GM12878 (cell line): ENCODE data around the gene ARAP1. TPM values are rescaled to one million over a fixed set of nuclear protein-coding genes. Genes with fewer than 3 reads are reported as not detected.

ENCODE experiments used
- ATAC-seq: fragments of 200-7000 bp; cut with Tn5 transposase; 3 replicates; pipeline ENCODE4 v1.9.1; 2020; ENCODE audit warnings: mild to moderate bottlenecking, moderate library complexity
- BruUV-seq: library from RNA; stranded (reverse); fragments of 400-500 nt; replicated peaks from 2 replicates; lab custom pipeline; 2021; lab: Mats Ljungman, UMichigan
- CTCF ChIA-PET: fragments of 300-600 bp; sonication (Branson Sonifier 250); formaldehyde crosslinking; extraction: SDS; loops from one replicate; lab custom pipeline; 2021; ENCODE audit warnings: inconsistent platforms; lab: Yijun Ruan, JAX
- POLR2A ChIA-PET: fragments of 350-600 bp; formaldehyde crosslinking; extraction: SDS; loops from one replicate; lab custom pipeline; 2021; ENCODE audit warnings: inconsistent platforms; lab: Charles Lee
- RAD21 ChIA-PET: fragments of 300-600 bp; sonication (Branson Sonifier 250); formaldehyde crosslinking; loops from one replicate; lab custom pipeline; 2023; ENCODE audit warnings: antibody characterized with exemption; ENCODE audit not compliant: unreplicated experiment; lab: Charles Lee
- SMC1A ChIA-PET: fragments of 300-600 bp; sonication (Branson Sonifier 250); formaldehyde crosslinking; loops from one replicate; lab custom pipeline; 2023; ENCODE audit not compliant: unreplicated experiment, uncharacterized antibody; lab: Charles Lee
- DNase-seq: peaks from one replicate; pipeline ENCODE4 v3.0.0-alpha.2; 2011; ENCODE audit warnings: low read depth, low spot score
- FAIRE-seq: peaks from 3 replicates; lab custom pipeline; 2011; peaks lifted over from hg19 to GRCh38; lab: Jason Lieb, UNC
- H2AFZ ChIP-seq: 2 replicates; pipeline ENCODE4 v1.6.0; 2011; ENCODE audit warnings: low read depth, low read length, control low read depth; ENCODE audit not compliant: control insufficient read depth
- H3K27ac ChIP-seq: 2 replicates; pipeline ENCODE4 v1.5.1; 2011; ENCODE audit warnings: control low read depth; ENCODE audit not compliant: control insufficient read depth, insufficient read depth
- H3K27me3 ChIP-seq, 2 experiments: replicated peaks in 1 of 2; 2 replicates each; pipeline versions ENCODE4 v1.6.0 to v1.6.1; 2011; ENCODE audit warnings: low read length in 1 of 2; ENCODE audit not compliant: control insufficient read depth in 2 of 2, insufficient read depth in 2 of 2
- H3K36me3 ChIP-seq, 2 experiments: 2 replicates each; pipeline ENCODE4 v1.5.1; 2011; ENCODE audit warnings: low read length in 1 of 2; ENCODE audit not compliant: control insufficient read depth in 2 of 2, insufficient read depth in 2 of 2
- H3K4me1 ChIP-seq: 2 replicates; pipeline ENCODE4 v1.6.1; 2011; ENCODE audit warnings: mild to moderate bottlenecking, low read length, moderate library complexity, mixed read lengths; ENCODE audit not compliant: control insufficient read depth, insufficient read depth
- H3K4me2 ChIP-seq: 2 replicates; pipeline ENCODE4 v1.6.0; 2011; ENCODE audit warnings: control low read depth; ENCODE audit not compliant: control insufficient read depth, insufficient read depth
- H3K4me3 ChIP-seq: fragments of 200-600 bp; sonication (generic); 2 replicates; pipeline ENCODE4 v1.5.1; 2016
- H3K79me2 ChIP-seq: 2 replicates; pipeline ENCODE4 v1.6.0; 2011; ENCODE audit warnings: low read length; ENCODE audit not compliant: control insufficient read depth, insufficient read depth
- H3K9ac ChIP-seq: 2 replicates; pipeline ENCODE4 v1.8.0; 2011; ENCODE audit warnings: low read length, control low read depth, mixed read lengths; ENCODE audit not compliant: control insufficient read depth, insufficient read depth
- H3K9me3 ChIP-seq: replicated peaks from 3 replicates; pipeline ENCODE4 v1.5.1; 2011; ENCODE audit warnings: mild to moderate bottlenecking, low read length; ENCODE audit not compliant: control insufficient read depth, insufficient read depth
- H4K20me1 ChIP-seq: 2 replicates; pipeline ENCODE4 v1.6.0; 2011; ENCODE audit not compliant: control insufficient read depth, insufficient read depth
- BMI1 ChIP-seq: fragments of 450-650 bp; IDR thresholded peaks from 2 replicates; pipeline ENCODE4 v1.6.1; 2016; ENCODE audit warnings: mild to moderate bottlenecking, moderate library complexity, borderline replicate concordance
- HDAC6 ChIP-seq: fragments of 200-600 bp; sonication (generic); IDR thresholded peaks from one replicate; pipeline ENCODE4 v1.8.0; 2017; ENCODE audit warnings: antibody characterized with exemption; ENCODE audit not compliant: unreplicated experiment
- NBN ChIP-seq: fragments of 450-650 bp; IDR thresholded peaks from 2 replicates; pipeline ENCODE4 v1.6.1; 2016
- NFYA ChIP-seq: IDR thresholded peaks from 2 replicates; pipeline ENCODE4 v1.6.1; 2011; ENCODE audit warnings: low read depth, mild to moderate bottlenecking, low read length, improper control_type of control experiment, borderline replicate concordance
- NR2F1 ChIP-seq: fragments of 450-650 bp; conservative IDR thresholded peaks from 2 replicates; pipeline ENCODE4 v1.6.1; 2017; ENCODE audit warnings: mild to moderate bottlenecking
- PAX8 ChIP-seq: fragments of 450-650 bp; IDR thresholded peaks from 2 replicates; pipeline ENCODE4 v1.6.1; 2017; ENCODE audit warnings: mild to moderate bottlenecking, moderate library complexity
- RAD21 ChIP-seq: IDR thresholded peaks from 2 replicates; pipeline ENCODE4 v1.6.1; 2011; ENCODE audit warnings: mild to moderate bottlenecking, low read depth, low read length, moderate library complexity; ENCODE audit not compliant: insufficient read depth
- RCOR1 ChIP-seq: conservative IDR thresholded peaks from 2 replicates; pipeline ENCODE4 v1.6.1; 2012; ENCODE audit warnings: low read depth, low read length, improper control_type of control experiment
- SMAD1 ChIP-seq: fragments of 450-650 bp; IDR thresholded peaks from 2 replicates; pipeline ENCODE4 v1.6.1; 2018; ENCODE audit warnings: mild to moderate bottlenecking, low read depth; ENCODE audit not compliant: partially characterized antibody
- SMAD5 ChIP-seq: IDR thresholded peaks from 2 replicates; pipeline ENCODE4 v1.6.1; 2016; ENCODE audit warnings: antibody characterized with exemption, low read depth
- TCF12 ChIP-seq: IDR thresholded peaks from 2 replicates; pipeline ENCODE4 v1.6.1; 2011; ENCODE audit warnings: low read depth, mild to moderate bottlenecking, low read length
- ZSCAN29 ChIP-seq: fragments of 450-650 bp; IDR thresholded peaks from 2 replicates; pipeline ENCODE4 v1.6.1; 2017; ENCODE audit warnings: mild to moderate bottlenecking, moderate library complexity
- WGBS: methylation state at CpG from one replicate; pipeline ENCODE4 v1.1.6; 2016; ENCODE audit warnings: low lambda C conversion rate; ENCODE audit not compliant: insufficient replicate concordance, insufficient coverage; ENCODE audit errors: missing lambda C conversion rate; 5-methylcytosine and 5-hydroxymethylcytosine counted together
- in situ Hi-C: fragments of 300-500 bp; cut with MboI; formaldehyde crosslinking; loops from 9 replicates; pipeline ENCODE4 v1.14.3; 2018; ENCODE audit warnings: mixed read lengths
- intact Hi-C: fragments of 100-400 bp; cut with micrococcal nuclease; formaldehyde crosslinking; loops from one replicate; pipeline ENCODE4 v1.14.2; 2022; ENCODE audit not compliant: unreplicated experiment
- polyA plus RNA-seq, 11 experiments: library from polyadenylated mRNA; depleted of rRNA in 4 of 11; unstranded in 6 of 11; stranded (reverse) in 5 of 11; fragments of >200 nt; fragmentation: Nextera tagmentation in 4 of 11; fragmentation: Illumina TruSeq in 1 of 11; extraction: Ambion mirVana in 4 of 11; extraction: Trizol in 1 of 11; gene quantifications; 1 replicate in 1 of 11; 2 replicates in 10 of 11; pipeline versions ENCODE4 v1.2.1 to v1.2.3, GENCODE V29; 2011 to 2016; ENCODE audit warnings: inconsistent platforms in 2 of 11, missing spikeins in 2 of 11, low read depth in 1 of 11
- total RNA-seq, 4 experiments: library from RNA; depleted of rRNA in 3 of 4; stranded (reverse); fragments of >200 nt in 3 of 4; fragmentation: Illumina TruSeq in 1 of 4; extraction: Trizol in 1 of 4; gene quantifications; 2 replicates each; pipeline versions ENCODE4 v1.2.1 to v1.2.3, GENCODE V29; 2013 to 2021
- TF ChIP-seq, protein P1 (sequence below): fragments of 450-650 bp; IDR thresholded peaks from 2 replicates; pipeline ENCODE4 v1.6.1; 2017; ENCODE audit warnings: antibody characterized with exemption, mild to moderate bottlenecking, moderate library complexity
- TF ChIP-seq, protein P2 (sequence below): fragments of 450-650 bp; formaldehyde crosslinking; IDR thresholded peaks from 2 replicates; pipeline ENCODE4 v1.4.0; 2022; ENCODE audit warnings: mild to moderate bottlenecking, moderate library complexity

The ARAP1 gene
- total and polyA plus RNA-seq, 10 of the 15 experiments (the other 5 are each of a cell fraction or from before 2014, with no cell fraction given), result 0.55 to 102 (median 51.0) TPM

DNA sequence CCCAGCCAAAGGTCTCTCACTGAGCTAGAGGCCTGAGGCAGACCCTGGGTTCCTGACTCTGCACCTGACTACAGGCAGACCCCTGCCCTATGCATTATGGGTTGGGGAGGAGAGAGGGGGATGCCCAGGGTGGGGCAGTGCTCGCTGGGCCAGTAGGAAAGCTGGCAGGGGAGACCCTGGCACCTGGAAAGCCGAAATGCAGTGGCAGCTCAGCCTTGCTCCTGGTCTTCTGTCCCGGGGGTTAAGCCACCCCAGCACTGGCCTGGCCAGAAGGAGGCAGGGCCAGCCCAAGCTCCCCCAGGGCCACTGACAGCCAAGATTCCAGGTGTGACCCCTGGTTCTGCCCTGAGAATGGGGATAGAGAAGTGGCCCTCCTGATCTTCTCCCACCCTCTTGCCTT lies 5.4 kb downstream of the ARAP1 start (continued):
- TF ChIP-seq, protein P1, sequence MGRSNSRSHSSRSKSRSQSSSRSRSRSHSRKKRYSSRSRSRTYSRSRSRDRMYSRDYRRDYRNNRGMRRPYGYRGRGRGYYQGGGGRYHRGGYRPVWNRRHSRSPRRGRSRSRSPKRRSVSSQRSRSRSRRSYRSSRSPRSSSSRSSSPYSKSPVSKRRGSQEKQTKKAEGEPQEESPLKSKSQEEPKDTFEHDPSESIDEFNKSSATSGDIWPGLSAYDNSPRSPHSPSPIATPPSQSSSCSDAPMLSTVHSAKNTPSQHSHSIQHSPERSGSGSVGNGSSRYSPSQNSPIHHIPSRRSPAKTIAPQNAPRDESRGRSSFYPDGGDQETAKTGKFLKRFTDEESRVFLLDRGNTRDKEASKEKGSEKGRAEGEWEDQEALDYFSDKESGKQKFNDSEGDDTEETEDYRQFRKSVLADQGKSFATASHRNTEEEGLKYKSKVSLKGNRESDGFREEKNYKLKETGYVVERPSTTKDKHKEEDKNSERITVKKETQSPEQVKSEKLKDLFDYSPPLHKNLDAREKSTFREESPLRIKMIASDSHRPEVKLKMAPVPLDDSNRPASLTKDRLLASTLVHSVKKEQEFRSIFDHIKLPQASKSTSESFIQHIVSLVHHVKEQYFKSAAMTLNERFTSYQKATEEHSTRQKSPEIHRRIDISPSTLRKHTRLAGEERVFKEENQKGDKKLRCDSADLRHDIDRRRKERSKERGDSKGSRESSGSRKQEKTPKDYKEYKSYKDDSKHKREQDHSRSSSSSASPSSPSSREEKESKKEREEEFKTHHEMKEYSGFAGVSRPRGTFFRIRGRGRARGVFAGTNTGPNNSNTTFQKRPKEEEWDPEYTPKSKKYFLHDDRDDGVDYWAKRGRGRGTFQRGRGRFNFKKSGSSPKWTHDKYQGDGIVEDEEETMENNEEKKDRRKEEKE, result no peak
- no peak for TF ChIP-seq RAD21
- TF ChIP-seq SMAD5, result no peak

DNA sequence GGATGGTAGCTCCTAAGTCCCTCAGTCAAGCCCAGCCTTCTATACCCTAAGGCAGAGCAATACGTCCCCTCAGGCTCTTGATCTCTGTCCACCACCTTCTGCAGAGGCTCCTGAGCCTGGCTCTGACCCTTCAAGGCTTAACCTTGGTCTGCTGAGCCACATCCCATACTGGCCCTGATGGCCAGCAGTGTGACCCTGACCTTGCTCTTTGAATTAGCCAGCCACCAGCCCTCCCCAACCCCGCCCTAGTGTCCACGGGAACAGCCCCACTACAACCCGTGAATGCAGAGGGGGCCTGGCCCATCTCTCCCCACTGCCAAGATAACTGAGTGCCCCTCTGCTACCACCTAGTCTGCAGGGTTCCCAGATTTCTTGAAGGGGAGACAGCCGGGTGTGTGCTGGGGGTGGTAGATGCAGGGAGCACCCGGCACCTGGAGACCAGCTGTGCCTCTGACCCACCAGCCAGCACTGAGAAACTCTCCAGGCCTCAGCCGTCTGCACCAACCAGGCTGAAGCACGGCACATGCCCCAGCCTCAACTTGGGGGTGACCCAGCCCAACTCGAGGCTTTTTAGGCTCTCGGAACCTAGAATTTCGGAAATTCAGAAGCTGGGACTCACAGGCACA lies 6.2 kb downstream of the ARAP1 start:
- Histone ChIP-seq H3K79me2 (peaks cover 81% of the 10 kb centered on the region), H4K20me1 (no peaks in the 10 kb centered on the region), H2AFZ (no peak overlapping the region), H3K27ac (no peak overlapping the region), H3K4me3 (no peak overlapping the region), H3K27me3 (no peaks in the 10 kb centered on the region), H3K9me3 (no peaks in the 10 kb centered on the region), H3K4me2 (peak overlapping the region; percentile 22; the same call in 1 of the 2 replicates), H3K9ac (no peak overlapping the region), H3K4me1 (peaks cover 70% of the 10 kb centered on the region), H3K36me3 (peaks cover 0 to 3% of the 10 kb centered on the region in 2 experiments; a peak in 2 of 4 replicates)
- POLR2A ChIA-PET, result interaction anchor here (1.3 kb wide), 1 partner anchor 17 kb away, joined by 3 read pairs; no protein-coding TSS in a partner anchor
- DNase-seq (no peak), ATAC-seq (no peak), FAIRE-seq (no peak)
- CTCF ChIA-PET, result interaction anchor here (1.0 to 2.8 kb wide), 3 partner anchors 21 to 48 kb away, joined by 5 to 11 read pairs (median 8); partner anchors contain the start of gene STARD10
- in situ Hi-C loops, result no loop called here
- BruUV-seq, result no TSS peak
- TF ChIP-seq BMI1 (no peak), HDAC6 (no peak), PAX8 (no peak), RCOR1 (no peak), ZSCAN29 (no peak), NR2F1 (no peak), NBN (no peak), NFYA (no peak), SMAD1 (no peak), TCF12 (no peak)
- TF ChIP-seq, protein P2, sequence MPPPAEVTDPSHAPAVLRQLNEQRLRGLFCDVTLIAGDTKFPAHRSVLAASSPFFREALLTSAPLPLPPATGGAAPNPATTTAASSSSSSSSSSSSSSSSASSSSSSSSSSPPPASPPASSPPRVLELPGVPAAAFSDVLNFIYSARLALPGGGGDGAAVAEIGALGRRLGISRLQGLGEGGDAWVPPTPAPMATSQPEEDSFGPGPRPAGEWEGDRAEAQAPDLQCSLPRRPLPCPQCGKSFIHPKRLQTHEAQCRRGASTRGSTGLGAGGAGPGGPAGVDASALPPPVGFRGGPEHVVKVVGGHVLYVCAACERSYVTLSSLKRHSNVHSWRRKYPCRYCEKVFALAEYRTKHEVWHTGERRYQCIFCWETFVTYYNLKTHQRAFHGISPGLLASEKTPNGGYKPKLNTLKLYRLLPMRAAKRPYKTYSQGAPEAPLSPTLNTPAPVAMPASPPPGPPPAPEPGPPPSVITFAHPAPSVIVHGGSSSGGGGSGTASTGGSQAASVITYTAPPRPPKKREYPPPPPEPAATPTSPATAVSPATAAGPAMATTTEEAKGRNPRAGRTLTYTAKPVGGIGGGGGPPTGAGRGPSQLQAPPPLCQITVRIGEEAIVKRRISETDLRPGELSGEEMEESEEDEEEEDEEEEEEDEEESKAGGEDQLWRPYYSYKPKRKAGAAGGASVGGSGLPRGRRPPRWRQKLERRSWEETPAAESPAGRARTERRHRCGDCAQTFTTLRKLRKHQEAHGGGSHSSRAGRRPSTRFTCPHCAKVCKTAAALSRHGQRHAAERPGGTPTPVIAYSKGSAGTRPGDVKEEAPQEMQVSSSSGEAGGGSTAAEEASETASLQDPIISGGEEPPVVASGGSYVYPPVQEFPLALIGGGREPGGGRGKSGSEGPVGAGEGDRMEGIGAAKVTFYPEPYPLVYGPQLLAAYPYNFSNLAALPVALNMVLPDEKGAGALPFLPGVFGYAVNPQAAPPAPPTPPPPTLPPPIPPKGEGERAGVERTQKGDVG, result no peak
- SMC1A ChIA-PET, result interaction anchor here (1.7 to 5.5 kb wide), 2 partner anchors 21 to 48 kb away, joined by 4 to 30 read pairs; partner anchors contain the start of gene STARD10
- 88% methylated on average over 11 of the region's 11 CpGs for WGBS
- RAD21 ChIA-PET, result interaction anchor here (1.3 to 8.2 kb wide), 2 partner anchors 46 to 47 kb away, joined by 5 to 55 read pairs; partner anchors contain the start of gene STARD10
- intact Hi-C loops, result loop anchor here (10.0 kb wide), 1 partner anchor 409 kb away; no protein-coding TSS in a partner anchor
